SK-N-SH (cell line): ENCODE measurements around the gene DPF3. TPM values are rescaled to one million over a fixed set of nuclear protein-coding genes. Genes with fewer than 3 reads are reported as not detected.

Experiments
- CTCF ChIA-PET: fragments of 300-600, 350-600 bp; formaldehyde crosslinking; extraction: SDS; loops from one replicate; lab custom pipeline; 2021; lab: Yijun Ruan, JAX
- POLR2A ChIA-PET: fragments of 350-600 bp; sonication (Branson Sonifier 250); formaldehyde crosslinking; extraction: SDS; loops from one replicate; lab custom pipeline; 2020; ENCODE audit warnings: antibody characterized with exemption, inconsistent platforms; lab: Yijun Ruan, JAX
- DNase-seq: peaks from one replicate; pipeline ENCODE4 v3.0.0; 2012
- H2AFZ ChIP-seq: fragments of 200-600 bp; sonication (generic); 2 replicates; pipeline ENCODE4 v1.8.1; 2016; ENCODE audit warnings: antibody characterized with exemption, mild to moderate bottlenecking, low read depth
- H3F3A ChIP-seq: fragments of 200-600 bp; sonication (generic); replicated peaks from 2 replicates; pipeline ENCODE3; 2016; ENCODE audit warnings: antibody characterized with exemption, mild to moderate bottlenecking; ENCODE audit not compliant: insufficient read depth
- H3K27ac ChIP-seq, 2 experiments: fragments of 200-500 bp in 1 of 2; fragments of 200-600 bp in 1 of 2; sonication (Bioruptor generic) in 1 of 2; sonication (generic), shearing (Covaris generic) in 1 of 2; 2 replicates each; pipeline versions ENCODE4 v1.5.1 to v1.6.1; 2014 to 2016; ENCODE audit warnings: low read depth in 2 of 2, inconsistent platforms in 1 of 2, low read length in 1 of 2, mild to moderate bottlenecking in 1 of 2, mixed read lengths in 1 of 2
- H3K27me3 ChIP-seq: fragments of 200-600 bp; sonication (generic), shearing (Covaris generic); 2 replicates; pipeline ENCODE4 v1.6.1; 2016; ENCODE audit warnings: mixed run types; ENCODE audit not compliant: insufficient read depth
- H3K36me3 ChIP-seq, 2 experiments: fragments of 200-500 bp in 1 of 2; fragments of 200-600 bp in 1 of 2; sonication (Bioruptor generic) in 1 of 2; sonication (generic) in 1 of 2; replicated peaks in 1 of 2; 2 replicates each; pipeline versions ENCODE3 to v1.5.1; 2014 to 2016; ENCODE audit warnings: low read length in 1 of 2, mild to moderate bottlenecking in 1 of 2; ENCODE audit not compliant: insufficient read depth in 2 of 2, control insufficient read depth in 1 of 2
- H3K4me1 ChIP-seq, 2 experiments: fragments of 200-500 bp in 1 of 2; fragments of 200-600 bp in 1 of 2; sonication (Bioruptor generic) in 1 of 2; sonication (generic), shearing (Covaris generic) in 1 of 2; 2 replicates each; pipeline versions ENCODE4 v1.5.1 to v1.6.1; 2014 to 2016; ENCODE audit warnings: low read depth in 1 of 2, low read length in 1 of 2, mixed run types in 1 of 2; ENCODE audit not compliant: insufficient read depth in 2 of 2, control insufficient read depth in 1 of 2
- H3K4me2 ChIP-seq: fragments of 200-600 bp; sonication (generic), shearing (Covaris generic); 2 replicates; pipeline ENCODE4 v1.6.1; 2017; ENCODE audit warnings: mixed run types
- H3K4me3 ChIP-seq, 2 experiments: fragments of 200-500 bp in 1 of 2; fragments of 200-600 bp in 1 of 2; sonication (Bioruptor generic) in 1 of 2; sonication (generic), shearing (Covaris generic) in 1 of 2; 2 replicates each; pipeline versions ENCODE4 v1.5.1 to v1.8.1; 2014 to 2016; ENCODE audit warnings: low read depth in 2 of 2, inconsistent platforms in 1 of 2, low read length in 1 of 2, mild to moderate bottlenecking in 1 of 2, mixed read lengths in 1 of 2, moderate library complexity in 1 of 2
- H3K79me2 ChIP-seq: fragments of 200-600 bp; sonication (generic); 2 replicates; pipeline ENCODE4 v1.8.1; 2017; ENCODE audit warnings: mild to moderate bottlenecking; ENCODE audit not compliant: insufficient read depth
- H3K9ac ChIP-seq: fragments of 200-600 bp; sonication (generic); 2 replicates; pipeline ENCODE4 v1.6.1; 2017; ENCODE audit warnings: mixed run types
- H3K9me2 ChIP-seq: fragments of 200-600 bp; sonication (generic); 2 replicates; pipeline ENCODE4 v1.6.1; 2017; ENCODE audit warnings: mixed run types
- H3K9me3 ChIP-seq: fragments of 200-600 bp; sonication (generic); 2 replicates; pipeline ENCODE4 v1.6.1; 2017; ENCODE audit warnings: mixed run types, mild to moderate bottlenecking, moderate library complexity
- H4K20me1 ChIP-seq: fragments of 200-600 bp; sonication (generic); 2 replicates; pipeline ENCODE4 v1.6.1; 2017; ENCODE audit warnings: mild to moderate bottlenecking, mixed run types; ENCODE audit not compliant: insufficient read depth
- FOXM1 ChIP-seq: IDR thresholded peaks from 2 replicates; pipeline ENCODE4 v1.4.0; 2012; ENCODE audit warnings: low read depth, mild to moderate bottlenecking
- GABPA ChIP-seq: IDR thresholded peaks from 2 replicates; pipeline ENCODE4 v1.4.0; 2012; ENCODE audit warnings: low read depth, mild to moderate bottlenecking
- GATA2 ChIP-seq: sonication (generic); formaldehyde crosslinking; IDR thresholded peaks from 2 replicates; pipeline ENCODE4 v1.5.0; 2020; ENCODE audit warnings: mild to moderate bottlenecking, missing genetic modification reagents
- JUND ChIP-seq: IDR thresholded peaks from 2 replicates; pipeline ENCODE4 v1.4.0; 2012
- MEF2A ChIP-seq: IDR thresholded peaks from 2 replicates; pipeline ENCODE4 v1.4.0; 2012; ENCODE audit warnings: low read depth, borderline replicate concordance
- MXI1 ChIP-seq: IDR thresholded peaks from 2 replicates; pipeline ENCODE4 v1.6.1; 2012; ENCODE audit warnings: mild to moderate bottlenecking, low read depth, low read length, improper control_type of control experiment
- NFIC ChIP-seq: IDR thresholded peaks from 2 replicates; pipeline ENCODE4 v1.4.0; 2012; ENCODE audit warnings: borderline replicate concordance
- NRF1 ChIP-seq: IDR thresholded peaks from 2 replicates; pipeline ENCODE4 v1.6.1; 2012; ENCODE audit warnings: low read depth, mild to moderate bottlenecking, low read length
- RCOR1 ChIP-seq: fragments of 150-350 bp; IDR thresholded peaks from 2 replicates; pipeline ENCODE4 v1.6.1; 2017; ENCODE audit warnings: antibody characterized with exemption, low read length
- RFX5 ChIP-seq: IDR thresholded peaks from 2 replicates; pipeline ENCODE4 v1.6.1; 2012; ENCODE audit warnings: mild to moderate bottlenecking, improper control_type of control experiment, low read length
- RXRA ChIP-seq: IDR thresholded peaks from 2 replicates; pipeline ENCODE4 v1.4.0; 2012; ENCODE audit warnings: low read depth, mild to moderate bottlenecking, borderline replicate concordance
- SIN3A ChIP-seq: IDR thresholded peaks from 2 replicates; pipeline ENCODE4 v1.6.1; 2012; ENCODE audit warnings: low read depth, mild to moderate bottlenecking, low read length, moderate library complexity, borderline replicate concordance
- SMC3 ChIP-seq: IDR thresholded peaks from 2 replicates; pipeline ENCODE4 v1.6.1; 2012; ENCODE audit warnings: low read depth, low read length, improper control_type of control experiment
- TCF12 ChIP-seq: IDR thresholded peaks from 2 replicates; pipeline ENCODE4 v1.4.0; 2012
- TEAD4 ChIP-seq: IDR thresholded peaks from 2 replicates; pipeline ENCODE4 v1.4.0; 2012; ENCODE audit warnings: mild to moderate bottlenecking, borderline replicate concordance; ENCODE audit not compliant: insufficient read depth
- WGBS: methylation state at CpG from one replicate; pipeline ENCODE4 v1.1.6; 2017; ENCODE audit warnings: low lambda C conversion rate; 5-methylcytosine and 5-hydroxymethylcytosine counted together
- polyA plus RNA-seq, 3 experiments: library from polyadenylated mRNA; depleted of rRNA; stranded (reverse); fragments of >200 nt; gene quantifications; 2 replicates each; pipeline ENCODE4 v1.2.3, GENCODE V29; 2012
- TF ChIP-seq, protein P1 (sequence below): fragments of 200-600 bp; sonication (generic); IDR thresholded peaks from 2 replicates; pipeline ENCODE4 v1.6.1; 2017; ENCODE audit warnings: antibody characterized with exemption, mild to moderate bottlenecking, moderate library complexity
- TF ChIP-seq, protein P2 (sequence below): IDR thresholded peaks from 2 replicates; pipeline ENCODE4 v1.4.0; 2012; ENCODE audit warnings: low read depth, borderline replicate concordance
- TF ChIP-seq, protein P3 (sequence below): IDR thresholded peaks from 2 replicates; pipeline ENCODE4; 2012
- TF ChIP-seq, protein P4 (sequence below): IDR thresholded peaks from 2 replicates; pipeline ENCODE4 v1.4.0; 2012; ENCODE audit warnings: low read depth

DPF3 gene
- polyA plus RNA-seq, 1 of the 3 experiments (the other 2 are of a cell fraction), result 2.8 TPM

DNA sequence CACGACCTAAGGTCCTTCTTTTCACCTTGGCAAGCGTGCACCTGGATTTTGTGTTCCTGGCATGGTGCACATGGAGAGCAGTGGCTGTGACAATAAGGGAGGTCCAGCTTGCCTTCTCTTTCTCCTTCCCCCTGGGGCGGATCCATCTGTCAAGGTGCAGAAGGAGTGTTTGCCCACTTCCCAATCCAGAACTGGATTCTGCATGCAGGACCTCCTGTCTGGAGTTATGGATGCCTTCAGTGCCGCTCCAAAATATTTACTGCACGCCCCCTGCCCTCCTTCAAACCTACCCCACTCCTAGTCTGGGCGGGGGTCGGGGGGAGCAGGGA lies 192.7 kb downstream of the DPF3 start (continued):
- TF ChIP-seq SMC3, result no peak

- WGBS, result 71% methylated on average over 12 of the region's 12 CpGs
- H3K9me2 ChIP-seq, result no peaks in the 10 kb centered on the region
- H3K4me1 ChIP-seq, result peaks cover 0 to 13% of the 10 kb centered on the region in 2 experiments; a peak in 1 of 4 replicates
- ChIA-PET CTCF (no interaction called here), POLR2A (no interaction called here)
- no peaks in the 10 kb centered on the region for H3K9me3 ChIP-seq
- no peaks in the 10 kb centered on the region for H3K36me3 ChIP-seq
- no peak overlapping the region for H3K4me2 ChIP-seq
- no peak overlapping the region for H3K4me3 ChIP-seq
- H3F3A ChIP-seq, result no peaks in the 10 kb centered on the region
- no peak for DNase-seq
- no peak for TF ChIP-seq NFIC
- TF ChIP-seq MXI1, result no peak
- TF ChIP-seq, protein P1, sequence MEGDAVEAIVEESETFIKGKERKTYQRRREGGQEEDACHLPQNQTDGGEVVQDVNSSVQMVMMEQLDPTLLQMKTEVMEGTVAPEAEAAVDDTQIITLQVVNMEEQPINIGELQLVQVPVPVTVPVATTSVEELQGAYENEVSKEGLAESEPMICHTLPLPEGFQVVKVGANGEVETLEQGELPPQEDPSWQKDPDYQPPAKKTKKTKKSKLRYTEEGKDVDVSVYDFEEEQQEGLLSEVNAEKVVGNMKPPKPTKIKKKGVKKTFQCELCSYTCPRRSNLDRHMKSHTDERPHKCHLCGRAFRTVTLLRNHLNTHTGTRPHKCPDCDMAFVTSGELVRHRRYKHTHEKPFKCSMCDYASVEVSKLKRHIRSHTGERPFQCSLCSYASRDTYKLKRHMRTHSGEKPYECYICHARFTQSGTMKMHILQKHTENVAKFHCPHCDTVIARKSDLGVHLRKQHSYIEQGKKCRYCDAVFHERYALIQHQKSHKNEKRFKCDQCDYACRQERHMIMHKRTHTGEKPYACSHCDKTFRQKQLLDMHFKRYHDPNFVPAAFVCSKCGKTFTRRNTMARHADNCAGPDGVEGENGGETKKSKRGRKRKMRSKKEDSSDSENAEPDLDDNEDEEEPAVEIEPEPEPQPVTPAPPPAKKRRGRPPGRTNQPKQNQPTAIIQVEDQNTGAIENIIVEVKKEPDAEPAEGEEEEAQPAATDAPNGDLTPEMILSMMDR, result no peak
- no peak for TF ChIP-seq RXRA
- no peak for TF ChIP-seq TEAD4
- TF ChIP-seq GABPA, result no peak
- TF ChIP-seq, protein P2, sequence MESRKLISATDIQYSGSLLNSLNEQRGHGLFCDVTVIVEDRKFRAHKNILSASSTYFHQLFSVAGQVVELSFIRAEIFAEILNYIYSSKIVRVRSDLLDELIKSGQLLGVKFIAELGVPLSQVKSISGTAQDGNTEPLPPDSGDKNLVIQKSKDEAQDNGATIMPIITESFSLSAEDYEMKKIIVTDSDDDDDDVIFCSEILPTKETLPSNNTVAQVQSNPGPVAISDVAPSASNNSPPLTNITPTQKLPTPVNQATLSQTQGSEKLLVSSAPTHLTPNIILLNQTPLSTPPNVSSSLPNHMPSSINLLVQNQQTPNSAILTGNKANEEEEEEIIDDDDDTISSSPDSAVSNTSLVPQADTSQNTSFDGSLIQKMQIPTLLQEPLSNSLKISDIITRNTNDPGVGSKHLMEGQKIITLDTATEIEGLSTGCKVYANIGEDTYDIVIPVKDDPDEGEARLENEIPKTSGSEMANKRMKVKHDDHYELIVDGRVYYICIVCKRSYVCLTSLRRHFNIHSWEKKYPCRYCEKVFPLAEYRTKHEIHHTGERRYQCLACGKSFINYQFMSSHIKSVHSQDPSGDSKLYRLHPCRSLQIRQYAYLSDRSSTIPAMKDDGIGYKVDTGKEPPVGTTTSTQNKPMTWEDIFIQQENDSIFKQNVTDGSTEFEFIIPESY, result no peak
- TF ChIP-seq JUND, result no peak
- TF ChIP-seq SIN3A, result no peak
- TF ChIP-seq, protein P3, sequence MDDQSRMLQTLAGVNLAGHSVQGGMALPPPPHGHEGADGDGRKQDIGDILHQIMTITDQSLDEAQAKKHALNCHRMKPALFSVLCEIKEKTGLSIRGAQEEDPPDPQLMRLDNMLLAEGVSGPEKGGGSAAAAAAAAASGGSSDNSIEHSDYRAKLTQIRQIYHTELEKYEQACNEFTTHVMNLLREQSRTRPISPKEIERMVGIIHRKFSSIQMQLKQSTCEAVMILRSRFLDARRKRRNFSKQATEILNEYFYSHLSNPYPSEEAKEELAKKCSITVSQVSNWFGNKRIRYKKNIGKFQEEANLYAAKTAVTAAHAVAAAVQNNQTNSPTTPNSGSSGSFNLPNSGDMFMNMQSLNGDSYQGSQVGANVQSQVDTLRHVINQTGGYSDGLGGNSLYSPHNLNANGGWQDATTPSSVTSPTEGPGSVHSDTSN, result no peak
- TF ChIP-seq RFX5, result no peak
- no peak for TF ChIP-seq NRF1
- TF ChIP-seq, protein P4, sequence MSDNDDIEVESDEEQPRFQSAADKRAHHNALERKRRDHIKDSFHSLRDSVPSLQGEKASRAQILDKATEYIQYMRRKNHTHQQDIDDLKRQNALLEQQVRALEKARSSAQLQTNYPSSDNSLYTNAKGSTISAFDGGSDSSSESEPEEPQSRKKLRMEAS, result no peak
- no peak for TF ChIP-seq TCF12
- no peak for TF ChIP-seq RCOR1
- TF ChIP-seq GATA2 (CRISPR knock-in tag), result no peak
- TF ChIP-seq FOXM1, result no peak
- no peak for TF ChIP-seq MEF2A
- H4K20me1 ChIP-seq, result no peaks in the 10 kb centered on the region
- no peaks in the 10 kb centered on the region for H3K79me2 ChIP-seq
- H3K27ac ChIP-seq, result no peak overlapping the region
- no peaks in the 10 kb centered on the region for H3K27me3 ChIP-seq
- H2AFZ ChIP-seq, result no peak overlapping the region
- H3K9ac ChIP-seq, result no peak overlapping the region
These were observed 193.3 kb downstream of the DPF3 start for GRCh38 chr14:72700338-72701236.
